ENCODE results near the gene GRAP2. TPM values are rescaled to one million over a fixed set of nuclear protein-coding genes. Genes with fewer than 3 reads are reported as not detected.
"Not testable (repeated sequence)": the region's sequence is repeated elsewhere in the genome, so short reads cannot be mapped to it uniquely, and the experiment has no call there.

Gene GRAP2
- total RNA-seq, 3 donors from 2014 or later = 0.66 to 8.0 (median 3.5) TPM

GRCh38 chr22:39859903-39860588 is 40.8 kb upstream of the GRAP2 start:
- Histone ChIP-seq H3K9me3 (no peaks in the 10 kb centered on the region), H3K4me1 (no peaks in the 10 kb centered on the region), H3K27me3 (no peaks in the 10 kb centered on the region), H3K36me3 (no peaks in the 10 kb centered on the region), H3K27ac (no peak overlapping the region), H3K4me3 (no peak overlapping the region)
- no peak for DNase-seq (ENCODE audit: low spot score in 2 of 2)
- TF ChIP-seq POLR2A (IDR thresholded peaks at IDR 0.05) (no peak), POLR2AphosphoS5 (IDR thresholded peaks at IDR 0.05) (no peak), CTCF (IDR thresholded peaks at IDR 0.05) (no peak)
- intact Hi-C loops (cut with DNase I; ENCODE audit: low total_unique reads) = no loop called here

- intact Hi-C loops (cut with DNase I; ENCODE audit: low total_unique reads) = no loop called here
- H3K27me3 ChIP-seq = no peaks in the 10 kb centered on the region
- H3K4me3 ChIP-seq = no peak overlapping the region
- TF ChIP-seq POLR2AphosphoS5 (IDR thresholded peaks at IDR 0.05) (no peak), POLR2A (IDR thresholded peaks at IDR 0.05) (no peak), CTCF (IDR thresholded peaks at IDR 0.05) (no peak)
- no peaks in the 10 kb centered on the region for H3K4me1 ChIP-seq
- no peak overlapping the region for H3K27ac ChIP-seq
- no peaks in the 10 kb centered on the region for H3K36me3 ChIP-seq
- H3K9me3 ChIP-seq = no peaks in the 10 kb centered on the region
- DNase-seq (ENCODE audit: low spot score in 2 of 2) = no peak
Observed at GRCh38 chr22:39868741-39869140, 32.1 kb upstream of the GRAP2 start.

- H3K4me3 ChIP-seq; H3K27ac ChIP-seq; H3K36me3 ChIP-seq; intact Hi-C loops (cut with DNase I; ENCODE audit: low total_unique reads); H3K4me1 ChIP-seq; DNase-seq (ENCODE audit: low spot score in 2 of 2); H3K27me3 ChIP-seq; H3K9me3 ChIP-seq: not testable (repeated sequence)
Observed at GRCh38 chr22:39869797-39870196, 31.1 kb upstream of the GRAP2 start.

- H3K9me3 ChIP-seq = no peaks in the 10 kb centered on the region
- no peak for DNase-seq (ENCODE audit: low spot score in 2 of 2)
- intact Hi-C loops (cut with DNase I; ENCODE audit: low total_unique reads) = no loop called here
- H3K27ac ChIP-seq = no peak overlapping the region
- H3K4me3 ChIP-seq = no peak overlapping the region
- H3K36me3 ChIP-seq = no peaks in the 10 kb centered on the region
- H3K27me3 ChIP-seq = no peaks in the 10 kb centered on the region
- no peak for TF ChIP-seq CTCF (IDR thresholded peaks at IDR 0.05)
- TF ChIP-seq POLR2A (IDR thresholded peaks at IDR 0.05) = no peak
- TF ChIP-seq POLR2AphosphoS5 (IDR thresholded peaks at IDR 0.05) = no peak
- no peaks in the 10 kb centered on the region for H3K4me1 ChIP-seq
Observed at GRCh38 chr22:39871008-39871798, 29.7 kb upstream of the GRAP2 start.

GRCh38 chr22:39872548-39872947 is 28.3 kb upstream of the GRAP2 start:
- H3K27ac ChIP-seq = no peak overlapping the region
- no peaks in the 10 kb centered on the region for H3K36me3 ChIP-seq
- intact Hi-C loops (cut with DNase I; ENCODE audit: low total_unique reads) = no loop called here
- H3K4me3 ChIP-seq = no peak overlapping the region
- H3K27me3 ChIP-seq = no peaks in the 10 kb centered on the region
- TF ChIP-seq POLR2A (IDR thresholded peaks at IDR 0.05) = no peak
- TF ChIP-seq POLR2AphosphoS5 (IDR thresholded peaks at IDR 0.05) = no peak
- no peak for TF ChIP-seq CTCF (IDR thresholded peaks at IDR 0.05)
- no peak for DNase-seq (ENCODE audit: low spot score in 2 of 2)
- no peaks in the 10 kb centered on the region for H3K9me3 ChIP-seq
- H3K4me1 ChIP-seq = no peaks in the 10 kb centered on the region

Measured in breast epithelium (tissue), 4 donors.